HG03139 (cell line): Measurements from ENCODE around the gene NAA60.

Experiments
- ATAC-seq: cut with Tn5 transposase; IDR thresholded peaks from one replicate; pipeline ENCODE4 v1.9.1; 2021; ENCODE audit not compliant: unreplicated experiment

Gene NAA60

DNA sequence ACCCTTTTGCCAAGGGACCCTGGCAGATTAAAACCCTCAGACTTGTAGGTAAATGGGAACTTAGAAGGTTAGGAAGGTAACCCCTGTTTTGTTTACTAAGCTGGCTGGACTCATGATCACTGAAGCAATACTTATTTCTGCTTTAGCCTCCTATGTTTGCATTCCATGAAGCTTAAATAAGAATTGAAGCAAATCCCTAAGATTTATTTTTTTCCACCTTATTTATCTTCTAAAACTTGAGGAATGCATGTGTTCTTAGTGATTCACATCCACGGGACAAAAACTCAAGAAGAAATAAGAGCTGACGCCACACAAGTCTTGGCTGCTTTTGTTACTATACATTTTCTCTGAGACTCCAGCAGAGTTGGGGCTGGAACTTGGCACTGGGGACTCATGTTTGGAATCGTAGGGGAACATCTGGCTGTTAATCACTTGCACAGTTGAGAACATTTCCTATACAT is 92.8 kb downstream of the NAA60 start:
- ATAC-seq = no peak
